ENCODE results near the gene METRNL. TPM values are rescaled to one million over a fixed set of nuclear protein-coding genes. Genes with fewer than 3 reads are reported as not detected.

Gene METRNL
- total RNA-seq, 1 experiment from 2014 or later: 58.7 TPM

DNA sequence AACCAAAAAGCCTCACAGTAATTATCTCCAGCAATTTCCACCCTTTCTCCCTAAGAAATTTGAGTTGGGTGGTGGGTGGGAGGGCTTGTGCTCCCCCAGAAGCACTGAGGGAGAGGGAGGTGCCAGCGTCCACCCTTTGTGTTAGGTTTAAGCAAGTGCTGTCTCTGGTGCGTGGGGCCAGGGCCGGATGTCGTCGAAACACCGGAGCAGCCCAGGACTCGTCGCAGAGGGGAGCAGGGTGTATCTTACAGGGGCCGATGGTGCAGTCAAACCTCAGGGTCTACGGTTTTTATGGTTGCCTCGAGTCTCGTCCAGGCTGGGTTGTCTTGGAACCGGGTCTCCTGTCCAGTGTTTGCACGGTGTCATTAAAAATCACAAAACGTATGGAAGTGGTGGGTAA, 35.3 kb downstream of the METRNL start:
- ChIA-PET RAD21 (ENCODE audit: low non-redundant PET in 1 of 2, low total read pairs in 2 of 2, uncharacterized antibody in 2 of 2, unreplicated experiment in 2 of 2) (no interaction called here), POLR2A (no interaction called here), CTCF (no interaction called here)
- DNase-seq (ENCODE audit: low read depth, low spot score) (no peak), ATAC-seq (no peak)
- Histone ChIP-seq H3K4me3 (replicated peaks in 1 of 2; ENCODE audit: low read depth in 1 of 2, low read length in 2 of 2) (no peak overlapping the region), H3K27ac (ENCODE audit: low read depth, low read length) (no peak overlapping the region), H3K9me3 (ENCODE audit: control insufficient read depth in 1 of 2, insufficient read depth in 1 of 2, low read depth in 1 of 2, low read length in 2 of 2) (no peaks in the 10 kb centered on the region), H2AFZ (ENCODE audit: low read depth, low read length, poor library complexity, severe bottlenecking) (no peak overlapping the region), H3K36me3 (ENCODE audit: control insufficient read depth in 1 of 2, insufficient read depth in 2 of 2, low read length in 2 of 2) (no peaks in the 10 kb centered on the region), H3K27me3 (ENCODE audit: insufficient read depth, low read length) (peaks cover 3% of the 10 kb centered on the region; the same call in 1 of the 2 replicates), H3K79me2 (ENCODE audit: insufficient read depth, low read length) (no peaks in the 10 kb centered on the region), H3K4me2 (ENCODE audit: low read length) (no peak overlapping the region), H3K9ac (ENCODE audit: low read length) (no peak overlapping the region), H4K20me1 (ENCODE audit: insufficient read depth) (no peaks in the 10 kb centered on the region), H3K9me2 (ENCODE audit: insufficient read depth) (no peaks in the 10 kb centered on the region), H3K4me1 (ENCODE audit: control insufficient read depth in 1 of 2, insufficient read depth in 2 of 2, low read length in 2 of 2) (peaks cover 8 to 13% of the 10 kb centered on the region in 2 experiments)
- BruUV-seq (replicated peaks): no TSS peak
- intact Hi-C loops (cut with micrococcal nuclease): no loop called here
- TF ChIP-seq RAD21 (IDR thresholded peaks at IDR 0.05; ENCODE audit: low read depth) (no peak), ELF1 (IDR thresholded peaks at IDR 0.05; ENCODE audit: borderline replicate concordance, low read depth) (no peak), YY1 (IDR thresholded peaks at IDR 0.05; ENCODE audit: extremely low read depth, insufficient replicate concordance, low read depth, low read length) (no peak), FOSL1 (IDR thresholded peaks at IDR 0.05; ENCODE audit: low read depth) (no peak), EZH2phosphoT487 (IDR thresholded peaks at IDR 0.05; ENCODE audit: borderline replicate concordance) (no peak), SIN3A (IDR thresholded peaks at IDR 0.05; ENCODE audit: low read depth) (no peak), CBX3 (IDR thresholded peaks at IDR 0.05; ENCODE audit: low read depth) (no peak), EGR1 (IDR thresholded peaks at IDR 0.05; ENCODE audit: low read depth) (no peak), POLR2AphosphoS5 (IDR thresholded peaks at IDR 0.05; ENCODE audit: low read depth, low read length) (no peak), SP1 (IDR thresholded peaks at IDR 0.05; ENCODE audit: low read depth) (no peak), EZH2 (IDR thresholded peaks at IDR 0.05) (no peak), JUND (IDR thresholded peaks at IDR 0.05) (no peak), ZNF274 (IDR thresholded peaks at IDR 0.05; ENCODE audit: low read depth, low read length) (no peak), MAX (IDR thresholded peaks at IDR 0.05) (no peak), ZFX (IDR thresholded peaks at IDR 0.05) (no peak), ZBTB33 (IDR thresholded peaks at IDR 0.05; ENCODE audit: extremely low read depth, insufficient replicate concordance, low read length) (no peak), CEBPB (IDR thresholded peaks at IDR 0.05; ENCODE audit: low read depth) (no peak), SRF (IDR thresholded peaks at IDR 0.05; ENCODE audit: low read depth) (no peak)
- TF ChIP-seq, protein P1, sequence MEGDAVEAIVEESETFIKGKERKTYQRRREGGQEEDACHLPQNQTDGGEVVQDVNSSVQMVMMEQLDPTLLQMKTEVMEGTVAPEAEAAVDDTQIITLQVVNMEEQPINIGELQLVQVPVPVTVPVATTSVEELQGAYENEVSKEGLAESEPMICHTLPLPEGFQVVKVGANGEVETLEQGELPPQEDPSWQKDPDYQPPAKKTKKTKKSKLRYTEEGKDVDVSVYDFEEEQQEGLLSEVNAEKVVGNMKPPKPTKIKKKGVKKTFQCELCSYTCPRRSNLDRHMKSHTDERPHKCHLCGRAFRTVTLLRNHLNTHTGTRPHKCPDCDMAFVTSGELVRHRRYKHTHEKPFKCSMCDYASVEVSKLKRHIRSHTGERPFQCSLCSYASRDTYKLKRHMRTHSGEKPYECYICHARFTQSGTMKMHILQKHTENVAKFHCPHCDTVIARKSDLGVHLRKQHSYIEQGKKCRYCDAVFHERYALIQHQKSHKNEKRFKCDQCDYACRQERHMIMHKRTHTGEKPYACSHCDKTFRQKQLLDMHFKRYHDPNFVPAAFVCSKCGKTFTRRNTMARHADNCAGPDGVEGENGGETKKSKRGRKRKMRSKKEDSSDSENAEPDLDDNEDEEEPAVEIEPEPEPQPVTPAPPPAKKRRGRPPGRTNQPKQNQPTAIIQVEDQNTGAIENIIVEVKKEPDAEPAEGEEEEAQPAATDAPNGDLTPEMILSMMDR (IDR thresholded peaks at IDR 0.05 in 2 of 3, conservative IDR thresholded peaks at IDR 0.05 in 1 of 3; ENCODE audit: borderline replicate concordance in 1 of 3, insufficient read depth in 1 of 3, low read depth in 2 of 3, low read length in 2 of 3): no peak
- TF ChIP-seq, protein P2, sequence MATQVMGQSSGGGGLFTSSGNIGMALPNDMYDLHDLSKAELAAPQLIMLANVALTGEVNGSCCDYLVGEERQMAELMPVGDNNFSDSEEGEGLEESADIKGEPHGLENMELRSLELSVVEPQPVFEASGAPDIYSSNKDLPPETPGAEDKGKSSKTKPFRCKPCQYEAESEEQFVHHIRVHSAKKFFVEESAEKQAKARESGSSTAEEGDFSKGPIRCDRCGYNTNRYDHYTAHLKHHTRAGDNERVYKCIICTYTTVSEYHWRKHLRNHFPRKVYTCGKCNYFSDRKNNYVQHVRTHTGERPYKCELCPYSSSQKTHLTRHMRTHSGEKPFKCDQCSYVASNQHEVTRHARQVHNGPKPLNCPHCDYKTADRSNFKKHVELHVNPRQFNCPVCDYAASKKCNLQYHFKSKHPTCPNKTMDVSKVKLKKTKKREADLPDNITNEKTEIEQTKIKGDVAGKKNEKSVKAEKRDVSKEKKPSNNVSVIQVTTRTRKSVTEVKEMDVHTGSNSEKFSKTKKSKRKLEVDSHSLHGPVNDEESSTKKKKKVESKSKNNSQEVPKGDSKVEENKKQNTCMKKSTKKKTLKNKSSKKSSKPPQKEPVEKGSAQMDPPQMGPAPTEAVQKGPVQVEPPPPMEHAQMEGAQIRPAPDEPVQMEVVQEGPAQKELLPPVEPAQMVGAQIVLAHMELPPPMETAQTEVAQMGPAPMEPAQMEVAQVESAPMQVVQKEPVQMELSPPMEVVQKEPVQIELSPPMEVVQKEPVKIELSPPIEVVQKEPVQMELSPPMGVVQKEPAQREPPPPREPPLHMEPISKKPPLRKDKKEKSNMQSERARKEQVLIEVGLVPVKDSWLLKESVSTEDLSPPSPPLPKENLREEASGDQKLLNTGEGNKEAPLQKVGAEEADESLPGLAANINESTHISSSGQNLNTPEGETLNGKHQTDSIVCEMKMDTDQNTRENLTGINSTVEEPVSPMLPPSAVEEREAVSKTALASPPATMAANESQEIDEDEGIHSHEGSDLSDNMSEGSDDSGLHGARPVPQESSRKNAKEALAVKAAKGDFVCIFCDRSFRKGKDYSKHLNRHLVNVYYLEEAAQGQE (IDR thresholded peaks at IDR 0.05; ENCODE audit: low read depth): no peak
